ENCODE results near the gene ZFPM1. TPM values are rescaled to one million over a fixed set of nuclear protein-coding genes. Genes with fewer than 3 reads are reported as not detected.

ZFPM1 gene
- total RNA-seq, 1 experiment from 2014 or later: 3.9 TPM

DNA sequence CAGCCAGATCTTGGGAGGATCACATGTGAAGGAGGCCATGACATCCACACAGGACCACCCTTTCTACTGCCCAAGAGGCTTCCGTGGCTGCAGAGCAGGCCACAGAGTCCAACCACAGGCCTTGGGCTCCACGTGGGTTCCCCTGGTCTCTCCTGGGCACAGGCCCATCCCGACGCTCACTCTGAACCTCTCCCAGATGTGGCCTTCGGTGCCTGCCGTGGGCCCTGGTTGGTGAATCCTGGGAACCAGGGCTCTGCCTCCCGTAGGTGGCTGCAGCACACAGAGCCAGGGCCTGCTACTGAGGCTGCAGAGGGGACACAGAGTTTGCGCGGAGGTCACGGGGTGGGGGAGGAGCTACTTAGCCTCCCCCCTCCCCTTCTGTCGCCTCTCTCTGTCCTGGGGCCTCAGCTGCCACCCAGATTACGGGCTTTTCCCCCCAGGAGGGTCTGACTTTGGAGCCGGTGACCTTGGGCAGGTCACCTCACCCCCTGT is 55.3 kb downstream of the ZFPM1 start:
- in situ Hi-C loops (cut with HindIII; ENCODE audit: low pct_unique_long_range_greater_than_20kb, low sequenced_read_pairs): no loop called here
- intact Hi-C loops (cut with micrococcal nuclease; ENCODE audit: unreplicated experiment): no loop called here
- CTCF ChIA-PET: no interaction called here
- TF ChIP-seq, protein P1, sequence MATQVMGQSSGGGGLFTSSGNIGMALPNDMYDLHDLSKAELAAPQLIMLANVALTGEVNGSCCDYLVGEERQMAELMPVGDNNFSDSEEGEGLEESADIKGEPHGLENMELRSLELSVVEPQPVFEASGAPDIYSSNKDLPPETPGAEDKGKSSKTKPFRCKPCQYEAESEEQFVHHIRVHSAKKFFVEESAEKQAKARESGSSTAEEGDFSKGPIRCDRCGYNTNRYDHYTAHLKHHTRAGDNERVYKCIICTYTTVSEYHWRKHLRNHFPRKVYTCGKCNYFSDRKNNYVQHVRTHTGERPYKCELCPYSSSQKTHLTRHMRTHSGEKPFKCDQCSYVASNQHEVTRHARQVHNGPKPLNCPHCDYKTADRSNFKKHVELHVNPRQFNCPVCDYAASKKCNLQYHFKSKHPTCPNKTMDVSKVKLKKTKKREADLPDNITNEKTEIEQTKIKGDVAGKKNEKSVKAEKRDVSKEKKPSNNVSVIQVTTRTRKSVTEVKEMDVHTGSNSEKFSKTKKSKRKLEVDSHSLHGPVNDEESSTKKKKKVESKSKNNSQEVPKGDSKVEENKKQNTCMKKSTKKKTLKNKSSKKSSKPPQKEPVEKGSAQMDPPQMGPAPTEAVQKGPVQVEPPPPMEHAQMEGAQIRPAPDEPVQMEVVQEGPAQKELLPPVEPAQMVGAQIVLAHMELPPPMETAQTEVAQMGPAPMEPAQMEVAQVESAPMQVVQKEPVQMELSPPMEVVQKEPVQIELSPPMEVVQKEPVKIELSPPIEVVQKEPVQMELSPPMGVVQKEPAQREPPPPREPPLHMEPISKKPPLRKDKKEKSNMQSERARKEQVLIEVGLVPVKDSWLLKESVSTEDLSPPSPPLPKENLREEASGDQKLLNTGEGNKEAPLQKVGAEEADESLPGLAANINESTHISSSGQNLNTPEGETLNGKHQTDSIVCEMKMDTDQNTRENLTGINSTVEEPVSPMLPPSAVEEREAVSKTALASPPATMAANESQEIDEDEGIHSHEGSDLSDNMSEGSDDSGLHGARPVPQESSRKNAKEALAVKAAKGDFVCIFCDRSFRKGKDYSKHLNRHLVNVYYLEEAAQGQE (IDR thresholded peaks at IDR 0.05; ENCODE audit: insufficient read depth in 1 of 2, low read depth in 2 of 2, low read length in 1 of 2): no peak
- TF ChIP-seq CTCF (IDR thresholded peaks at IDR 0.05) (no peak), SIN3A (IDR thresholded peaks at IDR 0.05; ENCODE audit: borderline replicate concordance, insufficient read depth, low read depth, low read length) (no peak), TCF7L2 (IDR thresholded peaks at IDR 0.05; ENCODE audit: low read depth, low read length) (no peak), POLR2AphosphoS5 (IDR thresholded peaks at IDR 0.05; ENCODE audit: low read depth, low read length) (no peak)
- DNase-seq (ENCODE audit: low read depth, low spot score) (no peak), ATAC-seq (no peak)
- POLR2A ChIA-PET: no interaction called here
- Histone ChIP-seq H3K4me3 (ENCODE audit: low read depth in 2 of 2, low read length in 2 of 2) (no peak overlapping the region), H3K27ac (ENCODE audit: low read length) (no peak overlapping the region), H3K9me3 (ENCODE audit: control insufficient read depth, insufficient read depth, low read depth, low read length) (no peaks in the 10 kb centered on the region), H3K36me3 (ENCODE audit: control insufficient read depth, insufficient read depth, low read length) (no peaks in the 10 kb centered on the region), H3K4me1 (ENCODE audit: control insufficient read depth, insufficient read depth, low read length) (peaks cover 4% of the 10 kb centered on the region; the same call in 1 of the 2 replicates), H3K27me3 (ENCODE audit: control insufficient read depth, insufficient read depth, low read length) (no peaks in the 10 kb centered on the region)
- no TSS peak for BruUV-seq (replicated peaks)

DNA sequence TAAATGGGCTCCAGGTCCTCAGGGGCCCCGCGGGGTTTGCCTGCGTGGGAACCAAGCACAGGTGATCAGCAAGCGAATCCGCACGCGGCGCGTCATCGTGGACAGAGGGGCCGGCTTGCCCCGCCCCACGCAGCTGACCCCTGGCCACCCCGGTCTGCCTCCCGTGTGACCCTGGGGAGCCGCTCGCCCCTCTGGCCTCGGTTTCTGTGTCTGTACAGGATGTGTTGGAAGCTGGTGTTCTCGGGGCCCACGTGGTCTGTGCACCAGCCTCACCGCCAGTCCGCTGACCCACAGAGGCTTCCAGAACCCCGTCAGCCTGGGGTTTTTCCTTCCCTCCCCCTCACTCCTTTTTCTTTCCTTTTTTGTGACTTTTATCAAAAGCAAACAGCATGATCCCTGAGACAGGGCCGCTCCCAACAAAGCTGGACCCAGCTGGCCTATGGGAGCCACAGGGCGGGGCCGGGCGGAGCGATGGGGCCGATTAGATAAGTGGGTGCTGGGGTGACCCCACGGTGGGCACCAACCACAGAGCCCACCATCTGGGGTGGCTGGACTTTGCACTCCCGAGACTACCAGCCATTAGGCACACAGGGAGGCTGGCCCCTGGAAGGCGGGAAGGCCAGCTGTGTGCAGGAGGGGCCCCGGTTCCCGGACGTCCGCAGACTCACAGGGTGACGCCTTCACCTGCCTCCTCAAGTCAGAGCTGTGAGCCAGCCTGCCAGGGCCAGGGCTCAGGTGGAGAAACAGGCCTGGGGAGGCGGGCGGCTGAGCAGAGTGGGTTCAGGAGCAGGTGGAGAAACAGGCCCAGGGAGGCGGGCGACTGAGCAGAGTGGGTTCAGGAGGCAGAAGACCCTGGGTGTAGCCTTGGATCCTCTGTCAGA is 56.0 kb downstream of the ZFPM1 start:
- no peak for DNase-seq (ENCODE audit: low read depth, low spot score)
- Histone ChIP-seq H3K4me1 (ENCODE audit: control insufficient read depth, insufficient read depth, low read length) (peaks cover 4% of the 10 kb centered on the region; the same call in 1 of the 2 replicates), H3K27ac (ENCODE audit: low read length) (no peak overlapping the region), H3K27me3 (ENCODE audit: control insufficient read depth, insufficient read depth, low read length) (no peaks in the 10 kb centered on the region), H3K36me3 (ENCODE audit: control insufficient read depth, insufficient read depth, low read length) (no peaks in the 10 kb centered on the region), H3K9me3 (ENCODE audit: control insufficient read depth, insufficient read depth, low read depth, low read length) (no peaks in the 10 kb centered on the region), H3K4me3 (ENCODE audit: low read depth in 2 of 2, low read length in 2 of 2) (no peak overlapping the region)
- ChIA-PET POLR2A (no interaction called here), CTCF (no interaction called here)
- TF ChIP-seq, protein P1 (IDR thresholded peaks at IDR 0.05; ENCODE audit: insufficient read depth in 1 of 2, low read depth in 2 of 2, low read length in 1 of 2): no peak
- no peak for TF ChIP-seq TCF7L2 (IDR thresholded peaks at IDR 0.05; ENCODE audit: low read depth, low read length)
- TF ChIP-seq POLR2AphosphoS5 (IDR thresholded peaks at IDR 0.05; ENCODE audit: low read depth, low read length): no peak
- no peak for TF ChIP-seq SIN3A (IDR thresholded peaks at IDR 0.05; ENCODE audit: borderline replicate concordance, insufficient read depth, low read depth, low read length)
- TF ChIP-seq CTCF (IDR thresholded peaks at IDR 0.05): no peak
- in situ Hi-C loops (cut with HindIII; ENCODE audit: low pct_unique_long_range_greater_than_20kb, low sequenced_read_pairs) (no loop called here), intact Hi-C loops (cut with micrococcal nuclease; ENCODE audit: unreplicated experiment) (no loop called here)
- no TSS peak for BruUV-seq (replicated peaks)
- ATAC-seq: no peak

All from Panc1 (cell line).